UCSD-AML1 (cell line): ENCODE results near the gene SEPTIN12.
A peak's percentile ranks its signal among the peaks of the same experiment; 100 is the strongest.

ENCODE experiments used
- DNase-seq: peaks from one replicate; lab custom pipeline; 2025; ENCODE audit not compliant: unreplicated experiment; lab: John Stamatoyannopoulos, UW

Gene SEPTIN12

GRCh38 chr16:4803401-4803844 lies 15.3 kb upstream of the SEPTIN12 start:
- DNase-seq: no peak

- peak; percentile 93 for DNase-seq
These were observed 14.6 kb upstream of the SEPTIN12 start for GRCh38 chr16:4802659-4803287.

- DNase-seq: peak; percentile 62
These were observed 14.0 kb upstream of the SEPTIN12 start, which contains the start of gene ROGDI for GRCh38 chr16:4801962-4802658. Gene ROGDI (minus strand): TSS chr16:4802633. CDS start chr16:4802571, 62 bp downstream.

- DNase-seq: no peak
These were observed 13.2 kb upstream of the SEPTIN12 start for GRCh38 chr16:4801051-4801961.

GRCh38 chr16:4800290-4801041 lies 12.3 kb upstream of the SEPTIN12 start:
- DNase-seq: peak; percentile 83

- DNase-seq: no peak
These were observed 11.2 kb upstream of the SEPTIN12 start for GRCh38 chr16:4799171-4799855.

- DNase-seq: no peak
These were observed 10.3 kb upstream of the SEPTIN12 start for GRCh38 chr16:4798456-4798855.

GRCh38 chr16:4797805-4798252 lies 9.7 kb upstream of the SEPTIN12 start:
- no peak for DNase-seq

- DNase-seq: no peak
These were observed 9.0 kb upstream of the SEPTIN12 start for GRCh38 chr16:4796982-4797804.

- DNase-seq: no peak
These were observed 7.9 kb upstream of the SEPTIN12 start for GRCh38 chr16:4795828-4796572.

- DNase-seq: no peak
These were observed 7.2 kb upstream of the SEPTIN12 start, which contains the start of gene SMIM22 for GRCh38 chr16:4795181-4795827. Gene SMIM22 (plus strand): TSS chr16:4795369. CDS start chr16:4795735, 366 bp downstream.

GRCh38 chr16:4792951-4793513 lies 4.9 kb upstream of the SEPTIN12 start:
- no peak for DNase-seq

- DNase-seq: peak; percentile 31
These were observed 2.7 kb upstream of the SEPTIN12 start for GRCh38 chr16:4790871-4791270.

- DNase-seq: no peak
These were observed 2.1 kb upstream of the SEPTIN12 start for GRCh38 chr16:4790261-4790660.

- no peak for DNase-seq
These were observed 765 bp upstream of the SEPTIN12 start for GRCh38 chr16:4788910-4789309.

GRCh38 chr16:4788489-4788889 lies 344 bp upstream of the SEPTIN12 start:
- no peak for DNase-seq

- no peak for DNase-seq
These were observed 1.1 kb downstream of the SEPTIN12 start for GRCh38 chr16:4787068-4787467.
